ENCODE measurements around the gene CNTNAP4. TPM values are rescaled to one million over a fixed set of nuclear protein-coding genes. Genes with fewer than 3 reads are reported as not detected.

CNTNAP4 gene
- total RNA-seq, 2 experiments from 2014 or later = not detected

GRCh38 chr16:76287466-76287865 lies 10.3 kb downstream of the CNTNAP4 start:
- Histone ChIP-seq H3K9me3 (ENCODE audit: control insufficient read depth in 1 of 2, insufficient read depth in 1 of 2, low read length in 2 of 2) (no peaks in the 10 kb centered on the region), H3K4me1 (ENCODE audit: insufficient read depth, low read length) (no peaks in the 10 kb centered on the region), H3K27me3 (ENCODE audit: control insufficient read depth in 1 of 2, insufficient read depth in 2 of 2, low read length in 2 of 2) (no peaks in the 10 kb centered on the region), H3K36me3 (ENCODE audit: insufficient read depth, low read length) (no peaks in the 10 kb centered on the region), H3K27ac (ENCODE audit: low read depth in 1 of 2, low read length in 2 of 2) (no peak overlapping the region), H3K4me3 (ENCODE audit: low read length) (no peak overlapping the region)
- peaks cover 7% of the 10 kb centered on the region for H3K9me3 Mint-ChIP-seq
- H3K4me1 Mint-ChIP-seq (ENCODE audit: low read depth) = no peaks in the 10 kb centered on the region
- TF ChIP-seq, protein P1, sequence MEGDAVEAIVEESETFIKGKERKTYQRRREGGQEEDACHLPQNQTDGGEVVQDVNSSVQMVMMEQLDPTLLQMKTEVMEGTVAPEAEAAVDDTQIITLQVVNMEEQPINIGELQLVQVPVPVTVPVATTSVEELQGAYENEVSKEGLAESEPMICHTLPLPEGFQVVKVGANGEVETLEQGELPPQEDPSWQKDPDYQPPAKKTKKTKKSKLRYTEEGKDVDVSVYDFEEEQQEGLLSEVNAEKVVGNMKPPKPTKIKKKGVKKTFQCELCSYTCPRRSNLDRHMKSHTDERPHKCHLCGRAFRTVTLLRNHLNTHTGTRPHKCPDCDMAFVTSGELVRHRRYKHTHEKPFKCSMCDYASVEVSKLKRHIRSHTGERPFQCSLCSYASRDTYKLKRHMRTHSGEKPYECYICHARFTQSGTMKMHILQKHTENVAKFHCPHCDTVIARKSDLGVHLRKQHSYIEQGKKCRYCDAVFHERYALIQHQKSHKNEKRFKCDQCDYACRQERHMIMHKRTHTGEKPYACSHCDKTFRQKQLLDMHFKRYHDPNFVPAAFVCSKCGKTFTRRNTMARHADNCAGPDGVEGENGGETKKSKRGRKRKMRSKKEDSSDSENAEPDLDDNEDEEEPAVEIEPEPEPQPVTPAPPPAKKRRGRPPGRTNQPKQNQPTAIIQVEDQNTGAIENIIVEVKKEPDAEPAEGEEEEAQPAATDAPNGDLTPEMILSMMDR (IDR thresholded peaks at IDR 0.05) = no peak
- CTCF ChIA-PET = no interaction called here
- intact Hi-C loops (cut with DNase I, micrococcal nuclease) = no loop called here
- no peak overlapping the region for H3K4me3 Mint-ChIP-seq
- no peak overlapping the region for H3K27ac Mint-ChIP-seq
- H3K36me3 Mint-ChIP-seq (ENCODE audit: low read depth) = no peaks in the 10 kb centered on the region
- no peaks in the 10 kb centered on the region for H3K27me3 Mint-ChIP-seq
- ATAC-seq (ENCODE audit: poor library complexity) (no peak), DNase-seq (no peak)
- POLR2A ChIA-PET = no interaction called here

GRCh38 chr16:76292218-76292617 lies 15.0 kb downstream of the CNTNAP4 start:
- Histone ChIP-seq H3K4me3 (ENCODE audit: low read length) (no peak overlapping the region), H3K36me3 (ENCODE audit: insufficient read depth, low read length) (no peaks in the 10 kb centered on the region), H3K9me3 (ENCODE audit: control insufficient read depth in 1 of 2, insufficient read depth in 1 of 2, low read length in 2 of 2) (peaks cover 0 to 3% of the 10 kb centered on the region in 2 experiments), H3K27me3 (ENCODE audit: control insufficient read depth in 1 of 2, insufficient read depth in 2 of 2, low read length in 2 of 2) (no peaks in the 10 kb centered on the region), H3K4me1 (ENCODE audit: insufficient read depth, low read length) (no peaks in the 10 kb centered on the region), H3K27ac (ENCODE audit: low read depth in 1 of 2, low read length in 2 of 2) (no peak overlapping the region)
- H3K4me1 Mint-ChIP-seq (ENCODE audit: low read depth) = no peaks in the 10 kb centered on the region
- DNase-seq = no peak
- H3K4me3 Mint-ChIP-seq = no peak overlapping the region
- no peak overlapping the region for H3K27ac Mint-ChIP-seq
- ATAC-seq (ENCODE audit: poor library complexity) = no peak
- H3K9me3 Mint-ChIP-seq = peaks cover 7% of the 10 kb centered on the region
- intact Hi-C loops (cut with DNase I, micrococcal nuclease) = no loop called here
- no peaks in the 10 kb centered on the region for H3K36me3 Mint-ChIP-seq (ENCODE audit: low read depth)
- TF ChIP-seq, protein P1 (IDR thresholded peaks at IDR 0.05) = no peak
- H3K27me3 Mint-ChIP-seq = no peaks in the 10 kb centered on the region
- CTCF ChIA-PET = no interaction called here
- POLR2A ChIA-PET = no interaction called here

DNA sequence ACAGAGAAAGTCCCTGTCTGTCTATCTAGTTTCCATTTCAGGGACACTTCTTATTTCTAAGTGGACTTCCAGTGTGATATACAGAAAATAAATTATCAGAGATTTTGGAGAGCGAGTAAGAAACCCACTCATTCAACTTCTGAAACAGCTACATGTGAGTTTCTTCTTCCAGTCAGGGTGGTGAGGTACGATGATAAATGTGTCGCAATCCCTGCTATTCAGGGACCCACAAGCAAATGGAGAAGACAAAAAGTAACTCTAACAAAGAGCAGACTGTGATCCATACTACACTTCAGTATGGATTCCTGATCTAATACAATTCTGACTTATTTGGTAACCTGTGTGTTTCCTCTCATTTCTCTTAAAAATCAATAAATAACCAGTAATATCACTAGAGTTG lies 16.8 kb downstream of the CNTNAP4 start:
- CTCF ChIA-PET = no interaction called here
- ATAC-seq (ENCODE audit: poor library complexity) (no peak), DNase-seq (no peak)
- POLR2A ChIA-PET = no interaction called here
- TF ChIP-seq, protein P1 (IDR thresholded peaks at IDR 0.05) = no peak
- Histone ChIP-seq H3K27me3 (ENCODE audit: control insufficient read depth in 1 of 2, insufficient read depth in 2 of 2, low read length in 2 of 2) (no peaks in the 10 kb centered on the region), H3K9me3 (ENCODE audit: control insufficient read depth in 1 of 2, insufficient read depth in 1 of 2, low read length in 2 of 2) (peaks cover 0 to 3% of the 10 kb centered on the region in 2 experiments), H3K4me1 (ENCODE audit: insufficient read depth, low read length) (no peaks in the 10 kb centered on the region), H3K36me3 (ENCODE audit: insufficient read depth, low read length) (no peaks in the 10 kb centered on the region), H3K27ac (ENCODE audit: low read depth in 1 of 2, low read length in 2 of 2) (no peak overlapping the region), H3K4me3 (ENCODE audit: low read length) (no peak overlapping the region)
- intact Hi-C loops (cut with DNase I, micrococcal nuclease) = no loop called here
- no peak overlapping the region for H3K4me3 Mint-ChIP-seq
- H3K27ac Mint-ChIP-seq = no peak overlapping the region
- H3K27me3 Mint-ChIP-seq = no peaks in the 10 kb centered on the region
- no peaks in the 10 kb centered on the region for H3K4me1 Mint-ChIP-seq (ENCODE audit: low read depth)
- H3K36me3 Mint-ChIP-seq (ENCODE audit: low read depth) = no peaks in the 10 kb centered on the region
- H3K9me3 Mint-ChIP-seq = no peaks in the 10 kb centered on the region
